IPS DF 4.7 (cell line): Measurements from ENCODE around the gene KLRF1.
"Not testable (repeated sequence)": the region's sequence is repeated elsewhere in the genome, so short reads cannot be mapped to it uniquely, and the experiment has no call there.

Experiments
- DNase-seq: peaks from one replicate; pipeline ENCODE4 v3.0.0-alpha.2; 2013; ENCODE audit warnings: low spot score; ENCODE audit errors: extremely low read depth

Gene KLRF1

DNA sequence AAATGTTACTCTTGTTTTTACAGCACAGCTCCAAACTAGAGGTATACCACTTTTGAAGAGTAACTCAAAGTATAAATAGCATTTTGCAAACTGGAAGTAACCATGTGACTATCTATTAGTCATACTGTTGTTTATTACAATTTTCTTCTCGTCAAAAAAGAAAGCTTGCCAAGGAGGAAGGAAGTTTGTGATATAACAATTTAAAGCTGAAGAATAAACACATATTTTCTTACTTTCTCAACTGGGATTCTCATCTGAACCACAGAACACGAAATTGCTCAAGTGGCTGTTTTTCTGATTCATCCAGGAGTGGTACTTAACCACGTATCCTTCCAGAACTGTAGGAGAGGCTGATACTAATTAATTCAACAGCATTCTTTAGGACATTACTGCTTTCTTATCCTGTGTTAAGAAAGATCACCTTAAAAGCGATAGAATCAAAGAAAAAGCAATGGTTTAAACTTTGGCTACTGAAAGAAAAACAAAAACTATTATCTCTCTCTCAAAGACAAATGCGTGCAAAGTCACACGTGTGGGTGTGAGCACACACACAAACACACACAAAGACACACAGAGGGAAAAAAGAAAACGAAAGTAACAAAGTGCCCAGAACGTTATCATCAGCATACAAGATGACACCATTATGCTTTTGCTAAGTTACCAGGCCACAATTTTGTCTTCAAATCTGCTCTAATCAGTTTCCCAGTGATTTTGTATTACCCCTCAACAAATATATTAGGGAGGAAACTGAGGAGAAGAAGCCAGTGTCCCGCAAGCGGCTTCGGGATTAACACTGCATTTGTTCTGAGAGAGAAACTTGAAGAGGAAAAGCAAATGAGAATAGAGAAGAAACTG is 42.3 kb downstream of the KLRF1 start, which contains the start of gene CLEC2B:
Gene CLEC2B, minus strand, starts transcription at position 48 of the 855 bp plus-strand sequence.
- DNase-seq, result no peak

DNA sequence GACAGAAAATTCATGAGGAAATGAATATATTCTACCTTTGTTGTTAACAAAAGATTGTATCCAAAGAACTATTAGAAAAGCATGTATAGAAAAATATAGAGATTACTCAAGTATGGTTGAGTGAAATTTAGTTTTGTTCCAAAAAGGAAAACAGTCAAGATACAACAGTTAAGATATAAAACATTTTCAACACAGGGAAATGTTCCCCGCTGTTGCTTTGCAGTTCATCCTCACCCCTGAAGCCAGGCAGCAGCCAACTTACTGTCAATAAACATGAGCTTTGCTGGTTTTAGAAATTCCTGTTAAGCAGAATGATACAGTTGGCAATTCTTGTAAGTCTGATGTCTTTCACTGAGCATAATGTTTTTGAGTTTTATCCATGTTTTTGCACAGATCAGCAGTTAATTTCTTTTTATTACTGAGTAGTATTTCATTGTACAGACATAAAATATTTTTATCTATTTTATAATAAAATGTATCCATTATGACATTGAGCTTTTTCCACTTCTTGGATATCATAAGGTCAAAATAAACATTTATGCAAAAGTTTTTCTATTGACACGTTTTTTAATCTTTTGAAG is 43.1 kb downstream of the KLRF1 start:
- DNase-seq, result no peak

GRCh38 chr12:9872162-9872561 is 44.9 kb downstream of the KLRF1 start:
- no peak for DNase-seq

DNA sequence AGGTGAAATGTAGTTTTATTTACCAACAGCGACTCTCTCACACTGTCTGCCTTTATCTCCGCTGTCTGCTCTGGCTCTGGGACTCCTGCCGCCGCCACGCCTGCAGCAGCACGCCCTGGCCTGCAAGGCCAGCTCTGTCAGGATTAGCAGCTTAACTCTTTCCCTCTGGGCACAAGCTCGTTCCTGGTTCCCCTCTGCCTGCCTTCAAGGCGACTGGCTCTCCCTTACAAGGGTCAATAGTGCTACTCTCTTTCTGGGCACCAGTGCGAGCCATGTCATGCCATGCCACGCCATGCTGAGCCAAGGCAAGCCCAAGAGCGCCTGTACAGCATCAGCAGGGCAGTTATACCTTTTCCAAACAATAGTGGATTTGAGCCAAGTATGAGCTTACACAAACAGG is 45.5 kb downstream of the KLRF1 start:
- DNase-seq, result no peak

GRCh38 chr12:9876120-9876519 is 48.8 kb downstream of the KLRF1 start:
- not testable (repeated sequence) for DNase-seq

- no peak for DNase-seq
Measured at GRCh38 chr12:9880532-9881078, 53.3 kb downstream of the KLRF1 start.

- no peak for DNase-seq
Measured at GRCh38 chr12:9881246-9881645, 54.0 kb downstream of the KLRF1 start, which contains the start of gene KLRF2. Gene KLRF2, plus strand, starts transcription at chr12:9881489. Its CDS starts 107 bp downstream, at chr12:9881596.

GRCh38 chr12:9881988-9882387 is 54.7 kb downstream of the KLRF1 start:
- DNase-seq, result no peak

DNA sequence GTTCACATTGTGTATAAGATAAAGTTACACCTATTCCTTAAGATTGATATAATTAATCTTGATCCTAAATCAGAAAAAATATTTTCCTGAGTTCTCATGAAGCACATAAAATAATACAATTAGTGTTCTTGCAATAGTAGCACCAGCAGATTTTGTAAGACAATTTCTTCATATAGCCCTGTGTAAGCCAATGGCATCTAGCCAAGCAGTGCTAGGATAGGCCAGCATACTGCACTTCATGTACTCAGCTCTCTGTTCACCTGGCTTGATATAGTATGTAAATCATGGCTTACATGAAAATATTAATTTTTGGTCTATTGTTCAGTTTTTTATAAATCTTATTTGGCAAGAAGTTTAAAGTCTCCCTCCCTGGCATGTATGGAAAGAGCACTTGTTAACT is 55.9 kb downstream of the KLRF1 start:
- DNase-seq, result no peak

DNA sequence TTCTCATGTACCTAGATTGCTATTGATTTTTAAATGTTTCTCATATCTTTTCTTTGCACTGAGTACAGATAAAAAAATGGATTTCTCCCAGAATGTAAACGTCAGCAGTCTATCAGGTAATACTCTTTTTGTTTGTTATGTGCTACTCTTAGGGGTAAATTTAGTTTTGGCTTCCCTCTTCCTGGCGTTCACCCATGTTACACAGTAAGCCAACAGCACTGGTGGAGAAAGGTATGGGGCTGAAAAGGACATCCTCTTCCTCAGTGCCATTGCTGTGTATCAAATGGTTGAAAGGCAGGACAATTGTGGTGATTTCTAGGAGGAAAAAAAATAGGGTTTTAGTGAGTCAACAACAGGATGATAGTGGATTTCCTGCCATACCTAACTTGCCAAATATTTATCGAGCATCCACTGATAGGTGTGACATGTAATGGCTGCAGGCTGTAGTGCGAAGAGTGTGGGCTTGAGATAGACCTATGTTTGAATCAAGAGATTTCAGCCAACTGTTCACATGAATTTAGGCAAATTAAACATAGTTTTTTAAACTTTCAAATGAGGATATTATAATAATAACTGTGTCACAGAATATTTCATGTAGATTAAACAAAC is 61.5 kb downstream of the KLRF1 start:
- no peak for DNase-seq
